HCT116 (cell line): ENCODE data around the gene SEPTIN11.

Experiments used
- CEBPB ChIP-seq: IDR thresholded peaks from 2 replicates; pipeline ENCODE4 v1.6.1; 2012; ENCODE audit warnings: low read depth
- CTCF ChIP-seq, 3 experiments: fragments of 200-600 bp in 1 of 3; sonication (generic) in 1 of 3; IDR thresholded peaks in 2 of 3; conservative IDR thresholded peaks in 1 of 3; 2 replicates each; pipeline ENCODE4 v1.5.1; 2012 to 2017; ENCODE audit warnings: low read depth in 2 of 3, low read length in 2 of 3, antibody characterized with exemption in 1 of 3, borderline replicate concordance in 1 of 3, control low read depth in 1 of 3, mild to moderate bottlenecking in 1 of 3, mixed read lengths in 1 of 3, mixed run types in 1 of 3, moderate library complexity in 1 of 3; ENCODE audit not compliant: insufficient read depth in 1 of 3
- EZH2 ChIP-seq: fragments of 200-600 bp; sonication (generic); IDR thresholded peaks from 2 replicates; pipeline ENCODE4 v1.6.1; 2017; ENCODE audit warnings: antibody characterized with exemption, mixed run types
- POLR2A ChIP-seq: IDR thresholded peaks from 2 replicates; pipeline ENCODE4 v1.7.0; 2011; ENCODE audit warnings: borderline replicate concordance; ENCODE audit not compliant: insufficient read depth, insufficient read length; ENCODE audit errors: extremely low read depth
- POLR2AphosphoS5 ChIP-seq: IDR thresholded peaks from 2 replicates; pipeline ENCODE4 v1.6.1; 2011; ENCODE audit warnings: mild to moderate bottlenecking, low read depth, low read length, moderate library complexity
- SIN3A ChIP-seq: IDR thresholded peaks from 2 replicates; pipeline ENCODE4 v1.6.1; 2012; ENCODE audit warnings: low read depth
- SP1 ChIP-seq: IDR thresholded peaks from 2 replicates; pipeline ENCODE4 v1.6.1; 2012; ENCODE audit warnings: low read depth
- YY1 ChIP-seq: IDR thresholded peaks from 2 replicates; pipeline ENCODE4 v1.6.1; 2011; ENCODE audit warnings: low read length, low read depth, moderate library complexity, mild to moderate bottlenecking; ENCODE audit not compliant: insufficient replicate concordance; ENCODE audit errors: extremely low read depth
- ZFX ChIP-seq: fragments of 450-650 bp; IDR thresholded peaks from 2 replicates; pipeline ENCODE4 v1.6.1; 2017
- ZNF274 ChIP-seq: fragments of 200-500 bp; sonication (Bioruptor generic); IDR thresholded peaks from 2 replicates; pipeline ENCODE4 v1.6.1; 2014; ENCODE audit warnings: mild to moderate bottlenecking, low read depth, low read length, inconsistent platforms

- TF ChIP-seq EZH2 (no peak), CTCF (IDR thresholded peaks at IDR 0.05 in 2 of 3, conservative IDR thresholded peaks at IDR 0.05 in 1 of 3; ENCODE audit: borderline replicate concordance in 1 of 3, insufficient read depth in 1 of 3, low read depth in 2 of 3, low read length in 2 of 3) (no peak), CEBPB (no peak), ZFX (no peak), YY1 (no peak), POLR2AphosphoS5 (no peak), POLR2A (no peak), SIN3A (no peak), SP1 (no peak), ZNF274 (no peak)
Observed at GRCh38 chr4:76997077-76997476, 47.5 kb downstream of the SEPTIN11 start.
